Raji (cell line): ENCODE results near the gene DXO.

Experiments used
- POLR2A ChIP-seq: IDR thresholded peaks from 2 replicates; pipeline ENCODE4 v1.6.1; 2011; ENCODE audit warnings: low read depth, low read length, control low read depth; ENCODE audit not compliant: insufficient read depth

DXO gene

DNA sequence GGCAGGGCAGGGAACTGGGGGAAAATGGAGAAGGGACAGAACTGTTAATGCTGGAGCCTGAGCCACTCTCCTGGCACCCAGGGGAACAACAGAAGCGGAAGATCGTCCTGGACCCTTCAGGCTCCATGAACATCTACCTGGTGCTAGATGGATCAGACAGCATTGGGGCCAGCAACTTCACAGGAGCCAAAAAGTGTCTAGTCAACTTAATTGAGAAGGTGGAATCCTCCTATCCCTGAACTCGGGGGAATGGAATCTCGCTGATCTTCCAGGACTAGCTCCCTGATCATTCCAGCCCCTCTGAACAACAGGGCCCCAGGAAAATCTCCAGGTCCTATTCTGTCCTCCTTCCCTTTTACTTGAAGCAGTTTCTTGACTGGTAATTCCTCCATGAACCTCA, 24.1 kb downstream of the DXO start:
- TF ChIP-seq POLR2A, result no peak

DNA sequence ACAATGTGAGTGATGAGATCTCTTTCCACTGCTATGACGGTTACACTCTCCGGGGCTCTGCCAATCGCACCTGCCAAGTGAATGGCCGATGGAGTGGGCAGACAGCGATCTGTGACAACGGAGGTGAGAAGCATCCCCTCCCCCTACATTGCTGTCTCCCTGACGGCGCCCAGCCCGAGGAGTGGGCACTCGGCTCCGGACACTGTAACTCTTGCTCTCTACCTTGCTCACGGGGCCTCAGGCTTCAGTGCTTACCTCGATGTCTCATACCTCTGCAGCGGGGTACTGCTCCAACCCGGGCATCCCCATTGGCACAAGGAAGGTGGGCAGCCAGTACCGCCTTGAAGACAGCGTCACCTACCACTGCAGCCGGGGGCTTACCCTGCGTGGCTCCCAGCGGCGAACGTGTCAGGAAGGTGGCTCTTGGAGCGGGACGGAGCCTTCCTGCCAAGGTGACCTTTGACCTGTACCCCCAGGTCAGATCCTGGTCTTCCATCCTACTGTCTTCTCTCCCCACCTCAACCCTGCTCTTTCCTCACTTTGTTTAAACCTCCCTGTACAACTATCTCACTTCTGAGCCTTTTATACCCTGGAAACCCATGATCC, 24.8 kb downstream of the DXO start:
- TF ChIP-seq POLR2A, result no peak

DNA sequence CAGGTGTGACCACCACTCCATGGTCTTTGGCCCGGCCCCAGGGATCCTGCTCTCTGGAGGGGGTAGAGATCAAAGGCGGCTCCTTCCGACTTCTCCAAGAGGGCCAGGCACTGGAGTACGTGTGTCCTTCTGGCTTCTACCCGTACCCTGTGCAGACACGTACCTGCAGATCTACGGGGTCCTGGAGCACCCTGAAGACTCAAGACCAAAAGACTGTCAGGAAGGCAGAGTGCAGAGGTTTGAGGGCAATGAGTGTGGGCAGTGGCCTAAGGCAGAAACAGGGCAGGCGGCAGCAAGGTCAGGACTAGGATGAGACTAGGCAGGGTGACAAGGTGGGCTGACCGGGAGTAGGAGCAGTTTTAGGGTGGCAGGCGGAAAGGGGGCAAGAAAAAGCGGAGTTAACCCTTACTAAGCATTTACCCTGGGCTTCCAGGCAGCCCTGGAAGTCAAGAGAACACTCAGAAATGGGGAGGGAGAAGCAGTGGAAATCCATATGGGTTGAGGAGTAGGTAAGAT, 25.5 kb downstream of the DXO start:
- no peak for TF ChIP-seq POLR2A

DNA sequence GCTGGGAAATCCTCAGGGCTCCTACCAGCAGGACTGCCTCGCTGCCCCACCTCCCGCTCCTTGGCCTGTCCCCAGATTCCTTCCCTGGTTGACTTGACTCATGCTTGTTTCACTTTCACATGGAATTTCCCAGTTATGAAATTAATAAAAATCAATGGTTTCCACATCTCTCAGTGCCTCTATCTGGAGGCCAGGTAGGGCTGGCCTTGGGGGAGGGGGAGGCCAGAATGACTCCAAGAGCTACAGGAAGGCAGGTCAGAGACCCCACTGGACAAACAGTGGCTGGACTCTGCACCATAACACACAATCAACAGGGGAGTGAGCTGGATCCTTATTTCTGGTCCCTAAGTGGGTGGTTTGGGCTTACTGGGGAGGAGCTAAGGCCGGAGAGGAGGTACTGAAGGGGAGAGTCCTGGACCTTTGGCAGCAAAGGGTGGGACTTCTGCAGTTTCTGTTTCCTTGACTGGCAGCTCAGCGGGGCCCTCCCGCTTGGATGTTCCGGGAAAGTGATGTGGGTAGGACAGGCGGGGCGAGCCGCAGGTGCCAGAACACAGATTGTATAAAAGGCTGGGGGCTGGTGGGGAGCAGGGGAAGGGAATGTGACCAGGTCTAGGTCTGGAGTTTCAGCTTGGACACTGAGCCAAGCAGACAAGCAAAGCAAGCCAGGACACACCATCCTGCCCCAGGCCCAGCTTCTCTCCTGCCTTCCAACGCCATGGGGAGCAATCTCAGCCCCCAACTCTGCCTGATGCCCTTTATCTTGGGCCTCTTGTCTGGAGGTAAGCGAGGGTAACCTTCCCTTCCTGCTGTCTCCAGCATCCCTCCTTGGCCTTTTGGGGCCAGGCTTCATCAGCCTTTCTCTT, 26.2 kb downstream of the DXO start, which contains the start of gene CFB:
Gene CFB, plus strand, starts transcription at position 589 of the 863 bp plus-strand sequence. Its CDS starts 127 bp downstream, at position 716.
- no peak for TF ChIP-seq POLR2A

DNA sequence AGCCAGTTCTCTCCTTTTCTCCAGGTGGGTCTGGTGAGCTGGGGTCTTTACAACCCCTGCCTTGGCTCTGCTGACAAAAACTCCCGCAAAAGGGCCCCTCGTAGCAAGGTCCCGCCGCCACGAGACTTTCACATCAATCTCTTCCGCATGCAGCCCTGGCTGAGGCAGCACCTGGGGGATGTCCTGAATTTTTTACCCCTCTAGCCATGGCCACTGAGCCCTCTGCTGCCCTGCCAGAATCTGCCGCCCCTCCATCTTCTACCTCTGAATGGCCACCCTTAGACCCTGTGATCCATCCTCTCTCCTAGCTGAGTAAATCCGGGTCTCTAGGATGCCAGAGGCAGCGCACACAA, 26.8 kb downstream of the DXO start:
- TF ChIP-seq POLR2A, result no peak

DNA sequence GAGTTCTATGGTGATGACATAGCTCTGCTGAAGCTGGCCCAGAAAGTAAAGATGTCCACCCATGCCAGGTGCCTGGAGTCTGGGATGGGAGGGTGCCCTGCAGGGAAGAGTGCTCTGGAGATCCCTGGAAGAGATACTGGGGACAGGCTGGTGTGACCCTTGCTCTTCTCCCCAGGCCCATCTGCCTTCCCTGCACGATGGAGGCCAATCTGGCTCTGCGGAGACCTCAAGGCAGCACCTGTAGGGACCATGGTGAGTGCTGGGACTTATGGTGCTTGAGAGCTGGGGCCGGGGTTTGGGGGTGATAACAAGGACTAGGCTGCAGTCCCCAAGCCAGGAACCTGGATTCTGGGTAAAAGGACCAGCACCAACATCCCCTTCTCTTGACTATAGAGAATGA, 28.2 kb downstream of the DXO start:
- TF ChIP-seq POLR2A, result no peak

DNA sequence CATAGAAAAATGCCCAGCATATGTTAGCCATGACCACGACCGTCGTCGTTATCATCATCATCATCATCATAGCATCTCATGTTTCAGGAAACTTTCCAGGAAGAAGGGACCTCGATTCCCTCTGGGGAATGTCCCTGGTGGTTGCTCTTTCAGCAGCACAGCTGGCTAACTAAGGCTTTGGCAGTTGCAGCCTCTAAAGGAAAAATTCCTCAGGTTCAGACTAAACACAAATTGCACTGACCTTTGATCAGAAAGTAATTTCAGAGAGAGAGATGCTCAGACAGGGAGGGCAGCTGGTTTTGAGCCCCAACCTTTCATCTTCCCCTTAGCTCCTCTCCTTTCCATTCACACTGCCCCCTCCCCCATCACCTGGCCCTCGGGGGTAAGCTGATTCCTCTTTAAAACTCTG, 31.7 kb downstream of the DXO start:
- TF ChIP-seq POLR2A, result no peak

DNA sequence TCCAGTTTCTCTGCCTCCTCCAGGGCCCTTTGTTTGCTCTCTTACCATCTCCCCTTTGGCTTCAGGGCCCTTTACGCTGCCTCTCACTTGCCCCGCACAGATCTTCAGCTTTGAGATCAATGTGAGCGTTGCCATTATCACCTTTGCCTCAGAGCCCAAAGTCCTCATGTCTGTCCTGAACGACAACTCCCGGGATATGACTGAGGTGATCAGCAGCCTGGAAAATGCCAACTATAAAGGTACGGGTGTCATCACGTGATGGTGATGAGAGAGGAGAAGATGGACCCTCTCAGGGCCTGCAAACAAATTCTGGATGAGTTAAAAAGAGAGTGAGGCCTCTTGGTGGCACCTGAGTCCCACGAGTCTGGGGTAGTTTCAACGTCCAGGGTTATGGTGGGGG, 36.1 kb downstream of the DXO start:
- no peak for TF ChIP-seq POLR2A

DNA sequence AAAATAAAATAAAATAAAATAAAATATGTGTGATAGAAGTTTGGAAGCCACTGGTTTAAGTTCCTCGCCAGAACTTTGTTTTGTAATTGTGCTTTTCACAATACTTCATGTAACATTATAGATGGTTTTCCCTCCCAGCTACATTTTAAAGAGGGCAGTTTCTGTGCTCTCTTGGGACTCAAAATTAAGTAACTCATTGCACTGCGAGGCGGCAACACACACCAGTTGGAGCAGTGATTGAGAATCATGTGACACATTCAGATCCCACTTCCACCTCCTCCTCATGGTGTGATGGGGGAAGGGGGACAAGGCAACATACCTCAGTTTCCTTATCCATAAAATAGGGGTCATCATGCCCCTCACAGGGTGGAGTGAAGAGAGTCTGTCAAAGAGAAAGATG, 36.9 kb downstream of the DXO start:
- no peak for TF ChIP-seq POLR2A

DNA sequence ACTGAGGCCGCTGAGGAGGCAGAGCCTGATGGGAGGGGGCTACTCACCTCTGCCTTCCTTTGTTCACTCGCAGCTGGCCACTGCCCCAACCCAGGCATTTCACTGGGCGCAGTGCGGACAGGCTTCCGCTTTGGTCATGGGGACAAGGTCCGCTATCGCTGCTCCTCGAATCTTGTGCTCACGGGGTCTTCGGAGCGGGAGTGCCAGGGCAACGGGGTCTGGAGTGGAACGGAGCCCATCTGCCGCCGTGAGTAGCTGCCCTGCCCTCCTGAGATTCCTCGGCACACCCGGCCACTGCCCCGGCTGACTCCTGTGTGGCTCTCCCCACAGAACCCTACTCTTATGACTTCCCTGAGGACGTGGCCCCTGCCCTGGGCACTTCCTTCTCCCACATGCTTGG, 38.4 kb downstream of the DXO start:
- no peak for TF ChIP-seq POLR2A

DNA sequence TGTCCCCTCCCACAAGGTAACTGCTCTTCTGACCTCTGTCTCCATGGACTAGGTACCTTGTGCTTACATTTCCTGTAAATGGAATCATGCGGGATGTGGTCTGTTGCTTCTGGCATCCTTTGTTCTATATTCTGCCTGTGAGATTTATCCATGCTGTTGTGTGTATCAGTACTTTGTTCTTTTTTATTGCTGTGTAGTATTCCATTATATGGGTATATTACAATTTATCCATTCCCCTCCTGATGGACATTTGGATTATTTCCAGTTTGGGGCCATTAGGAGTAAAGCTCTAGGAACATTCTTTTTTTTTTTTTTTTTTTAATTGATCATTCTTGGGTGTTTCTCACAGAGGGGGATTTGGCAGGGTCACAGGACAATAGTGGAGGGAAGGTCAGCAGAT, 41.0 kb downstream of the DXO start:
- no peak for TF ChIP-seq POLR2A

DNA sequence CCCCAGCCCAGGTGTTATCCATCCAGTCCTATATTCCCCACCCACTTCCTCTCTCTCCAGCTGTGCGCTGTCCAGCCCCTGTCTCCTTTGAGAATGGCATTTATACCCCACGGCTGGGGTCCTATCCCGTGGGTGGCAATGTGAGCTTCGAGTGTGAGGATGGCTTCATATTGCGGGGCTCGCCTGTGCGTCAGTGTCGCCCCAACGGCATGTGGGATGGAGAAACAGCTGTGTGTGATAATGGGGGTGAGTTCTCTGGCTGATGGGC, 43.3 kb downstream of the DXO start:
- TF ChIP-seq POLR2A, result no peak

DNA sequence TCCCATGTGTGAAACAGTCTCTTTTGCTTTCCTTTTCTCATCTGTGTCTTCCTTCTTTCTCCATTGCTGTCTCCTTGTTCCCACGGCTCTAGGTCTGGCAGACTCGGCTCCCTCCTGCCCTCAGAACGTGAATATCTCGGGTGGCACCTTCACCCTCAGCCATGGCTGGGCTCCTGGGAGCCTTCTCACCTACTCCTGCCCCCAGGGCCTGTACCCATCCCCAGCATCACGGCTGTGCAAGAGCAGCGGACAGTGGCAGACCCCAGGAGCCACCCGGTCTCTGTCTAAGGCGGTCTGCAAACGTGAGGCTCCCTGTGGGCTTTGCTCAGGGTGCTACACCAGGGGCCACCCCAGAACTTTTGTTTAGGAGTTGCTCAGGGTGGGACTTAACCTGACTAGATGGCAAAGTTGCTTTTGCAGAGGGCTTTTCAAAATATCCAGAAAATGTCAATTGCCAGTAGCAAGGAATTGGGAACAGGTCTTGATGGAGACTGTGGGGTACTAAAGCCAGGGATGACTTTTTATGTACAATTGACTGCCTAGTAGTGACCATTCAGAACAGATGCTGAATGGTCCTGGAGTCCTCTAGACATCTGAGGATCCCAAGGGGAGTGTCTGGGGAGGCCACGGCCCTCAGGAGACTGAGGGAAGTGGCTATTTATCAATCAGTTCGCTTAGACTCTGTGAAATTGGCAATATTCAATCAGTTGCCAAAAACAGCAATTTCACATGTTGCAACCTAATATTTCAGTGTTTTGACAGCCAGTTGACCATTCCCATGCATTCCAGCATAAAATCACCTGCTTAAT, 43.9 kb downstream of the DXO start:
- TF ChIP-seq POLR2A, result no peak

DNA sequence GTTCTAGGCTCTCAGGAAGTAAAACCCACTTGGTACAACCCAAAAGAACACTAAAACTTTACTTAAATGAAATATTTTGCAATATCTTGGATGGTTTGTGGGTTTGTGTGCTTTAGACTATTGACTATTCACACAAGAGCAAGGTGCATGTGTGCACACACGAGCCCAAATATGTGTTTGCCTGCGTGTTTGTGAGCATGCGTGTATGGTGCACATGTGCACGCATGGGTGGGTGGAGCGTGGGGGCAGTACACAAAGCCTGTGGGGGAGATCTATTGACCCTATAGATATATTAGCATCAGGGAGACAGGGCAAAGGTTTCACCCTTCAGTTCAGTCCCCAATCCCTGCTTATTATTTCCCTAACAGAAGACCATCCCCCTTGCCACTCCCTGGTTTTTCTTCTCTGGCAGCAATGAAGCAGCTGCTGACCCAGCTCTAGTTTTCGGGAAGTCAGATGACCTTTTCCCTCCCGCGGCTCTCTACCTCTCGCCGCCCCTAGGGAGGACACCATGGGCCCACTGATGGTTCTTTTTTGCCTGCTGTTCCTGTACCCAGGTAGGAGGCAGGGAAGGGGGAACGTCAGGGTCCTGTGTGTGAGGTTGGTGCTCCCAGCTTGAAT, 44.6 kb downstream of the DXO start, which contains the start of gene C2:
Gene C2, plus strand, starts transcription at position 476 of the 621 bp plus-strand sequence. Its CDS starts 36 bp downstream, at position 512.
- TF ChIP-seq POLR2A, result no peak

DNA sequence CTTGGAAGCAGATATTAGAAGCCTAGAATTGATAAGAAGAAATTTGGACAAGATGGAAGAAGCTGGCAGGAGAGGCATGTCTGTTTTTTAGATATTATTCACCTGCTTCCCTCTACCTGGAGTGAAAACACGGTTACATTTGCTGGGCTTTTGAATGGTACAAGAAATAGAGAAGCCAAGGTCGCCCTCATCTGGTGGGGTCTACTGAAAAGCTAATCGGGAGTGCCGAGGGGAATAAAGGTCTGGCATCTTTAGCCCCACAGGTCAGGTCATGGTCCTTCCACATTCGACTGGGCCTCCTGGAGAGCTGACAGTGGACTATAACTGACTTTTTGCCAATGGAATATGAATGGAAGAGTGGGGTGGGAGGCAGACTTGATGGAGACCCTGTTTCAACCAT, 49.0 kb downstream of the DXO start:
- no peak for TF ChIP-seq POLR2A
